Esophagus squamous epithelium (tissue), 4 donors: ENCODE results near the gene DENND1A.

ENCODE experiments used
- CTCF ChIP-seq, 6 experiments: fragments of 450-650 bp in 4 of 6; fragments of 200-600 bp in 2 of 6; sonication (generic) in 2 of 6; IDR thresholded peaks; one replicate each; pipeline ENCODE4 v1.5.1; 2016 to 2019; ENCODE audit warnings: antibody characterized with exemption in 6 of 6, mild to moderate bottlenecking in 4 of 6, moderate library complexity in 4 of 6
- POLR2A ChIP-seq, 4 donors: fragments of 450-650 bp; IDR thresholded peaks; one replicate each; pipeline ENCODE4 v1.6.1; 2017; ENCODE audit warnings: antibody characterized with exemption in 4 of 4, mild to moderate bottlenecking in 4 of 4, moderate library complexity in 3 of 4

- TF ChIP-seq CTCF (IDR thresholded peaks at IDR 0.05) (no peak), POLR2A (IDR thresholded peaks at IDR 0.05) (no peak)
Observed at GRCh38 chr9:123339666-123340510, 590.0 kb downstream of the DENND1A start.
